CD4-positive, alpha-beta T cell (primary cell): ENCODE results near the gene LMF1. TPM values are rescaled to one million over a fixed set of nuclear protein-coding genes. Genes with fewer than 3 reads are reported as not detected.

ENCODE experiments used
- ATAC-seq: fragments of 200-7000 bp; cut with Tn5 transposase; one replicate; pipeline ENCODE4 v1.10.0; 2022; ENCODE audit warnings: mild to moderate bottlenecking; ENCODE audit not compliant: poor library complexity
- CTCF ChIA-PET: fragments of 350-600 bp; sonication (Branson Sonifier 250); formaldehyde crosslinking; loops from one replicate; lab custom pipeline; 2021; ENCODE audit warnings: antibody characterized with exemption, inconsistent platforms; lab: Charles Lee
- POLR2A ChIA-PET: fragments of 350-600 bp; sonication (Branson Sonifier 250); formaldehyde crosslinking; loops from one replicate; lab custom pipeline; 2021; ENCODE audit warnings: antibody characterized with exemption, inconsistent platforms; lab: Charles Lee
- DNase-seq, 14 experiments: peaks; one replicate each; pipeline ENCODE4 v3.0.0-alpha.2; 2013 to 2020; ENCODE audit warnings: mixed read lengths in 2 of 14
- H3K27ac ChIP-seq, 2 donors: one replicate each; pipeline versions ENCODE4 v1.5.1 to v1.7.0; 2013; ENCODE audit warnings: low read length in 2 of 2, low read depth in 1 of 2, mild to moderate bottlenecking in 1 of 2
- H3K27me3 ChIP-seq, 2 experiments: 1 replicate in 1 of 2; 2 replicates in 1 of 2; pipeline versions ENCODE4 v1.6.1 to v1.7.0; 2013; ENCODE audit warnings: low read length in 2 of 2, control low read depth in 1 of 2, mild to moderate bottlenecking in 1 of 2, moderate library complexity in 1 of 2; ENCODE audit not compliant: insufficient read depth in 2 of 2, control insufficient read depth in 1 of 2
- H3K36me3 ChIP-seq: one replicate; pipeline ENCODE4 v1.6.1; 2013; ENCODE audit warnings: low read length, control low read depth; ENCODE audit not compliant: insufficient read depth
- H3K4me1 ChIP-seq: one replicate; pipeline ENCODE4 v1.6.1; 2013; ENCODE audit warnings: low read length, control low read depth; ENCODE audit not compliant: insufficient read depth
- H3K4me3 ChIP-seq: one replicate; pipeline ENCODE4 v1.5.1; 2013; ENCODE audit warnings: mild to moderate bottlenecking, low read length, moderate library complexity
- H3K9me3 ChIP-seq, 2 experiments: 1 replicate in 1 of 2; 2 replicates in 1 of 2; pipeline versions ENCODE4 v1.6.1 to v1.7.0; 2013; ENCODE audit warnings: low read length in 2 of 2, mild to moderate bottlenecking in 2 of 2, control low read depth in 1 of 2, moderate library complexity in 1 of 2; ENCODE audit not compliant: control insufficient read depth in 1 of 2, insufficient read depth in 1 of 2
- H3K27ac Mint-ChIP-seq: one replicate; pipeline ENCODE4 v1.8.0; 2020; ENCODE audit warnings: mixed read lengths
- H3K27me3 Mint-ChIP-seq: one replicate; pipeline ENCODE4 v1.8.0; 2021; ENCODE audit warnings: mixed read lengths
- H3K36me3 Mint-ChIP-seq: one replicate; pipeline ENCODE4 v1.8.0; 2021; ENCODE audit warnings: low read depth, mixed read lengths
- H3K4me1 Mint-ChIP-seq: one replicate; pipeline ENCODE4 v1.8.0; 2021; ENCODE audit warnings: low read depth, mixed read lengths
- H3K4me3 Mint-ChIP-seq: one replicate; pipeline ENCODE4 v1.8.0; 2020; ENCODE audit warnings: mild to moderate bottlenecking, mixed read lengths
- H3K9me3 Mint-ChIP-seq: one replicate; pipeline ENCODE4 v1.8.0; 2020; ENCODE audit warnings: mixed read lengths
- CTCF ChIP-seq: fragments of 200-600 bp; IDR thresholded peaks from one replicate; pipeline ENCODE4 v1.8.0; 2022; ENCODE audit warnings: antibody characterized with exemption, mild to moderate bottlenecking
- intact Hi-C, 2 experiments: fragments of 100-400 bp; cut with DNase I in 1 of 2; cut with micrococcal nuclease in 1 of 2; formaldehyde crosslinking; loops; one replicate each; pipeline versions ENCODE4 v1.15.1 to v1.9.0; 2023 to 2025; cut with DNase I, micrococcal nuclease
- total RNA-seq, 174 experiments: library from RNA in 2 of 174; stranded (reverse) in 2 of 174; gene quantifications; one replicate each; pipeline ENCODE4 v1.2.3 and lab custom pipeline; 2021 to 2026

The LMF1 gene
- total RNA-seq, 2 experiments from 2014 or later = 26.8 to 27.6 TPM

DNA sequence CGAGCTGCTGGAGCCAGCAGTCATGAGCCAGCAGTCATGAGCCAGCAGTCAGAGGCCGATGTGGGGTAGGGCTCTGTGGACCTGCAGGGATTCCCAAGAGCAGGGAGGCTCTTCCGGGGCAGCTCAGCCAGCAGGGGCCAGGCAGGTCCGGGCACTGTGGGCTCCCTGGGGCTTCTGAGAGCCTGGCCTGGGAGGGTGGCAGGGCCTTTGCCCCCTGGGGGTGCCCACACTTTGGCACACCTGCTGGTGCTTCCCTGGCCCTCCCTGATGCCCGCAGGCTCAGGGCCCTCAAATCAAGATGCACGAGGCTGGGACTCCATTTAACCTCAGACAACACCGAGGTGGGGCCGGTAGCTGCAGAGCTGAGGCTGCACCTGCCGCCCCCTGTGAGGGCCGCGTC lies 28.9 kb upstream of the LMF1 start:
- Mint-ChIP-seq H3K9me3 (no peaks in the 10 kb centered on the region), H3K27me3 (no peaks in the 10 kb centered on the region), H3K4me3 (no peak overlapping the region), H3K4me1 (peaks cover 57% of the 10 kb centered on the region), H3K27ac (no peak overlapping the region), H3K36me3 (no peaks in the 10 kb centered on the region)
- no peaks in the 10 kb centered on the region for H3K36me3 ChIP-seq
- ATAC-seq (no peak), DNase-seq (no peak)
- H3K27me3 ChIP-seq = no peaks in the 10 kb centered on the region
- peaks cover 94% of the 10 kb centered on the region for H3K4me1 ChIP-seq
- TF ChIP-seq CTCF = no peak
- CTCF ChIA-PET = no interaction called here
- H3K9me3 ChIP-seq = peaks cover 0 to 6% of the 10 kb centered on the region in 2 experiments
- intact Hi-C loops = no loop called here
- H3K4me3 ChIP-seq = no peak overlapping the region
- POLR2A ChIA-PET = interaction anchor here (1.1 kb wide), 1 partner anchor 18 kb away, joined by 3 read pairs; the partner anchor contains the start of gene SOX8
- no peak overlapping the region for H3K27ac ChIP-seq

DNA sequence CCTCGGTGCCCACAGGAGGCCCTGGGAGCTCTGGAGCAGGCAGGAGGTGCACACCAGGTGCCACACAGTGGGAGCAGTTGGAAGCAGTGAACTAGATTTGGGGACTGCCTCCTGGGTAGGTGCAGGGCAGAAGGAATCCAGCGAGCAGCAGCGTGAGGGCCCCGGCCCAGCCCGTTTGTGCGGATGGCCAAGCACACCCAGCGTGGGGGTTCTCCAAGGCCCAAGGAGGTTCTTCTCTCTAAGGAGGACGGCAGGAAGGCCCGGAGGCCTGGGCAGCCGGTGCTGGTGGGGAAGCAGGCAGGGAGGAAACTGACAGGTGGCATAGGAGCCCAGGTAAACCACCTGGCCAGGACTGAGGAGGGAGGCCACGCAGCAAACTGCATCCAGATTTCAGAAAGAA lies 27.8 kb upstream of the LMF1 start:
- H3K4me1 ChIP-seq = peaks cover 86% of the 10 kb centered on the region
- H3K27ac ChIP-seq = peak overlapping the region; percentile 57 to 80
- no peaks in the 10 kb centered on the region for H3K36me3 Mint-ChIP-seq
- DNase-seq = no peak
- peak overlapping the region; percentile 88 for H3K27ac Mint-ChIP-seq
- intact Hi-C loops = no loop called here
- no peak overlapping the region for H3K4me3 Mint-ChIP-seq
- H3K27me3 ChIP-seq = no peaks in the 10 kb centered on the region
- no peak for TF ChIP-seq CTCF
- CTCF ChIA-PET = interaction anchor here (1.4 kb wide), 1 partner anchor 34 kb away, joined by 5 read pairs; no protein-coding TSS in a partner anchor
- peaks cover 49% of the 10 kb centered on the region for H3K4me1 Mint-ChIP-seq
- POLR2A ChIA-PET = interaction anchor here (0.9 to 5.5 kb wide), 5 partner anchors 17 to 35 kb away, joined by 3 to 78 read pairs (median 6); partner anchors contain the start of genes LMF1 and SOX8
- peak overlapping the region; percentile 67 for H3K4me3 ChIP-seq
- peaks cover 0 to 6% of the 10 kb centered on the region in 2 experiments for H3K9me3 ChIP-seq
- no peaks in the 10 kb centered on the region for H3K36me3 ChIP-seq
- no peak for ATAC-seq
- H3K9me3 Mint-ChIP-seq = no peaks in the 10 kb centered on the region
- H3K27me3 Mint-ChIP-seq = no peaks in the 10 kb centered on the region

DNA sequence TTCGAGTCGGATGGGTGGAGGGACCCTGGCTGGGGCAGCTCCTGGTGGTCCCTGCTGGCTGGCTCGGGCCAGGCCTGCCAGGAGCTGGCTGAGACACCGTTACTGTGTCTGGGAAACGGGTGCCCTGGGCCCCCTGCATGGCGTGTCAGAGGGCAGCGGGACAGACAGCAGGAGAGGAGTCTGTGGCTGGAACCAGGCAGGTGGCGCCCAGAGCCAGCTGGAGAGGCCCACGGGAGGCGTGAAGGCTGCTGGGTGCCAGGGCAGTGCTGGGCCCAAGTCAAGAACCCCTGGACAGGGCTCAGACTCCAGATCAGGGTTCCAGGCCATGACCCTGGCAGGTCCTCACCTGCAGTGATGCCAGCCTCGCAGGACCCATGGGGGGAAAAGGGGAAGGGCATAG lies 27.4 kb upstream of the LMF1 start:
- Mint-ChIP-seq H3K4me3 (peak overlapping the region; percentile 88), H3K9me3 (no peaks in the 10 kb centered on the region), H3K4me1 (peaks cover 49% of the 10 kb centered on the region), H3K27ac (peak overlapping the region; percentile 88), H3K36me3 (no peaks in the 10 kb centered on the region), H3K27me3 (no peaks in the 10 kb centered on the region)
- H3K4me3 ChIP-seq = peak overlapping the region; percentile 67
- DNase-seq = peak in 3 of 14 experiments; percentile 31 to 46 (median 32)
- ATAC-seq = no peak
- H3K9me3 ChIP-seq = peaks cover 0 to 6% of the 10 kb centered on the region in 2 experiments
- peaks cover 82% of the 10 kb centered on the region for H3K4me1 ChIP-seq
- no peak for TF ChIP-seq CTCF
- CTCF ChIA-PET = interaction anchor here (1.0 to 1.4 kb wide), 2 partner anchors 34 to 59 kb away, joined by 5 read pairs; no protein-coding TSS in a partner anchor
- intact Hi-C loops = no loop called here
- no peaks in the 10 kb centered on the region for H3K27me3 ChIP-seq
- H3K36me3 ChIP-seq = no peaks in the 10 kb centered on the region
- POLR2A ChIA-PET = interaction anchor here (0.8 to 5.5 kb wide), 8 partner anchors 11 to 191 kb away, joined by 3 to 78 read pairs (median 6); partner anchors contain the start of genes LMF1 and SOX8
- peak overlapping the region; percentile 57 to 80 for H3K27ac ChIP-seq
